HG02870 (cell line): ENCODE results near the gene SELENOI.
A peak's percentile ranks its signal among the peaks of the same experiment; 100 is the strongest.
"Not testable (repeated sequence)": the region's sequence is repeated elsewhere in the genome, so short reads cannot be mapped to it uniquely, and the experiment has no call there.

Experiments
- ATAC-seq: cut with Tn5 transposase; IDR thresholded peaks from one replicate; pipeline ENCODE4 v1.9.1; 2021; ENCODE audit warnings: mild to moderate bottlenecking, moderate library complexity; ENCODE audit not compliant: unreplicated experiment

SELENOI gene

DNA sequence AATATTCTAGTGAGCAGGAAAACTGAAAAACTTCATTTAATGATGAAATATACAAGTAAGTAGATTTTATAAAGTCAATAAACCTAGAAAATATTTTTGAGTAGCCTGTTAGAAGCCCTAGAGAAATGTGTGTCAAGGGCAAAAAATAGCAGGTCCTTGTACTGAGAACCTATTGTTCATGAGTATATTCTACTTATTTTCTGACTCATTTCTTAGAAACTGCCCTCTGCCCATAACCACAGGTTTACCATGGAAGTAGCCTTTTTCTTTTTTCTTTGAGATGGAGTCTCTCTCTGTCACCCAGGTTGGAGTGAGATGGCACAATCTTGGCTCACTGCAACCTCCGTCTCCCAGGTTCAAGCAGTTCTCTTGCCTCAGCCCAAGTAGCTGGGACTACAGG, 19.4 kb upstream of the SELENOI start:
- ATAC-seq = no peak

DNA sequence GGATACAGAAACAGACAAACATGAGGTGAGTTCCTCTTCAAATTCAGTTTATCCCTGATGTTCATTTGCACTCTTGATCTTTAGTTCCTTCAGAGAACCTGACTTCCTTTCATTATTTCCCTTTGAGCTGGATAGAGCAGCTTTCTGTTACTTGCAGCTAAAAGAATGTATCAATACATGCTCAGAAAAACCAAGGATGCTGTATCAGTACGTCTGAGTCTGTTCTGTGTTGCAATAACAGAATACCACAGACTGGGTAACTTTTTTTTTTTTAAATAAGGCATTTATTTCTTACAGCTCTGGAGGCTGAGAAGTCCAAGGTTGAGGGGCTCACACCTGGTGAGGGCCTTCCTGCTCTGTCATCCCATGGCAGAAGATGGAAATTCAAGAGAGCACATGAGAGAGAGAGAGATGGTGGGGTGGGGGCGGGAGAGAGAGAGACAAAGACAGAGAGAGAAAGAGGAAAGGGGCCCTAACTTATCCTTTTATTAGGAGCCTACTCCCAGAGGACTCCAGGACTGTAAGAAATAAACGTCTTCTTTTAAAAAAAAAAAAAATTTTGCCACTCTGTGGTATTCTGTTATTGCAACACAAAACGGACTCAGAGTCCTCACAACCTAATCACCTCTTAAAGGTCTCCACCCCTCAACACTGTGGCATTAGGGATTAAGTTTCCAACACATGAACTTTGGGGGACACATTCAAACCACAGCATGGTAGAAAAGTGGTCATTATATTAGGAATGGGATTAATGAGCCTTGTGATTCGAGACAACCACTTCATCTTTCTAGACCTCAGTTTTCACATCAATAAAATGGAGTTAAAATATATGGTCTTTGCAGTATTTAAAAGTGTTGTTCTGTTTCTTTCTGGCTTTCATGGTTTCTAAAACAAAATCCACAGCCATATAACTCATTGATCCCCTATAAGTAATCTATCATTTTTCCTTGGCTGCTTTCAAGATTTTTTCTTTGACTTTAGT, 18.4 kb upstream of the SELENOI start:
- no peak for ATAC-seq

DNA sequence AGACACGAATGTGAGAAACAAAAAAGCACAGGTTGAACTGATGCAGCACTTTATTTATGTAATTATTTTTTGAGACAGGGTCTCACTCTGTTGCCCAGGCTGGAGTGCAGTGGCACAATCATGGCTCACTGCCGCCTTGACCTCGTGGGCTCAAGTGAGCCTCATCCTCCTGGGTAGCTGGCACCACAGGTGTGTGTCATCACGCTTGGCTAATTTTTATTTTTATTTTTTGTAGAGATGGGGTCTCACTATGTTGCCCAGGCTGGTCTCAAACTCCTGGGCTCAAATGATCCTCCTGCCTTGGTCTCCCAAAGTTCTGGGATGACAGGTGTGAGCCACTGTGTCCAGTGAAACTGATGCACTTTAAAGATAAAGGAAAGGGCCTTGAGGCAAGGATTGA, 16.9 kb upstream of the SELENOI start:
- not testable (repeated sequence) for ATAC-seq

DNA sequence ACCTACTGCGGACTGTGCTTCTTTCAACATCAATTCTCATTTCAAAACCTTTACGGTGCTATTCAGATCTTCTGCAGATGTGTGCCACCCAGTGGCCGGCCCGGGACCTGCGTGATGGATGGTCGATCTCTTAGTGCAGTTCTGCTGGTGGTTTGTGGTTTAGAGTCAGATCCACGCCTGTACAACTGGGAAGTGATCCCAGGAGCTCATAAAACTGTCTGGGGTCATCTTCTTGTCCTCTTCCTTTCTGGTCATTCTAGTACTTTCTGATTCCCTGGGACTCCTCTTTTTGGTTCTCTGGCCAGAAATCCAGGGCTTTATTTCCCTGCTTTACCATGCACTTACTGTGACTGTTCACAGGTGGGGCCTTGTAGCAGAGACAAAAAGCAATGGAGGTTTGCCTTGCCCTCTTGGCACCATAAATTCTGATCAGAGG, 15.8 kb upstream of the SELENOI start:
- ATAC-seq = peak; percentile 63

DNA sequence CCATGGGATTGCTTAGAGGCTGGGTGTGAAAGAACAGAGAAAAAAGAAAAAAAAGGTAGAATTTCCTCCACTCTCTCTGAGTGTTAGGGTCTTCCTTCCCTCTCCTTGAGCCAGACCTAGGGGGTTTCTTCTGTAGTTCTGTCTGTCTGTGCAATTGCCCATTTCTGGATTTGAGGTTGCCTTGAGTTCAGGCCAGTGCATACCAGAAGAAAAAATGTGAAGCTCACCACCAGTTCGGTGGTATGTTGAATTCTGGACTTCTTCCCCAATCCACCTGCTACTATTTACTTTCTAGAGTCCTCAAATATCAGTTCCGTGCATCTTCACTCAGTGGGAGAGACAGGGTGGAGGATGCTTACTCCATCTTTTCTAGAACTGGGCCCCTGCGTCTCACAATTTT, 15.3 kb upstream of the SELENOI start:
- no peak for ATAC-seq

DNA sequence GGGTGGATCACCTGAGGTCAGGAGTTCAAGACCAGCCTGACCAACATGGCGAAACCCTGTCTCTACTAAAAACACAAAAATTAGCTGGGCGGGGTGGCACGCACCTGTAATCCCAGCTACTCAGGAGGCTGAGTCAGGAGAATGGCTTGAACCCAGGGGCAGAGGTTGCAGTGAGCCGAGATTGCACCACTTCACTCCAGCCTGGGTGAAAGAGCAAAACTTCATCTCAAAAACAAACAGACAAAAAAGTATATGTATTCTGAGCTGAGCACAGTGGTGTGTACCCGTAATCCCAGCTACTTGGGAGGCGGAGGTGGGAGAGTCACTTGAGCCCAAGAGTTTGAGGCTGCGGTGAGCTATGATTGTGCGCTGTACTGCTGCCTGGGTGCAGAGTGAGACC, 14.6 kb upstream of the SELENOI start:
- ATAC-seq = not testable (repeated sequence)

DNA sequence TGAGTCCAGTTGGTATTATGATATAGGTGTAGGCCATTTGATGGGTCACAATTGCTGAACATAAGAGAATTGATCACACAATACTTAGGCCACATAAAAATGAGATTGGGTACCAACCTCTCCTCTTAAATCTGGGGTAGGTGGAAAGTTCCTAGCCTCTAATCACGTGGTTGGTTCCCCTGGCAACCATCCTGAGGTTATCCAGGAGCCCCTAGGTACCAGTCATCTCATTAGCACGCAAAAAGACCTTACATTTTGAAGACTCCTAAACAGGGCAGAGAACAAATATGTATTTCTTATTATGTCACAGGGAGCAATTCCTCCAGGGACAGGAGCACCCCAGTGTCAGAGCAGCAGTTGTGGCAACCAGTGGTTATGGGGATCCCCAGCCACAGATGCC, 12.7 kb upstream of the SELENOI start:
- ATAC-seq = no peak

DNA sequence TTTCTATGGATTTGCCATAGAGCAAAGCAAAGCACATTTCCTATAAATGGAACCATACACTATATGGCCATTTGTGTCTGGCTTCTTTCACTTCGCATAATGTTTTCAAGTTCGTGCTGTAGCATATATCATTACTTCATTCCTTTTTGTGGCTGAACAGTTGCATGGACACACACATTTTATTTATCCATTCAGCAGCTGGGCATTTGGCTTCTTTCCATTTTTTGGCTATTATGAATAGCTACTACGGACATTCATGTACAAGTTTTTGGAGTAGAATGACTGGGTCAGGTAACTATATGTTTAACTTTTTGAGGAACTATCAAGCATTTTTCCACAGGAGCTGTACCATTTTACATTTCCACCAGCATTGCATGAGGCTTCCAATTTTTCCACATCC, 10.7 kb upstream of the SELENOI start:
- no peak for ATAC-seq

DNA sequence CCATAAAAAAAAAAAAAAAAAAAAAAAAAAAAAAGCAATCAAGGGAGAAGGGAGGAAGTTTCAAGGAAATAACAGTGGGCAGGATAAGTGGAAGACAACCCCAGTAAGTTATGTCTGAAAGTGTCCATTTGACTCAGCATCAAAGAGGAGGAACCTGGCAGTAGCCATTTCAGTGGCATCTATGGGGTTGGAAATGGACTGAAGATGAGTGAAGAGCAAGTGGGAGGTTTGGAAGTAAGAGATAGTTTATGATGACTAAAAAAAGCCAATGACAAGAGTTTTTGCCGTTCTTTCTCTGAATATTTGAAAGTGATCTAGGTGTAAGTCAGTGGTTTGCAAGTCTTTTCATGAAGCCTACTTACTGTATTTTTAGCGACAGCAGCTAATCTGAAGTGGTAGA, 9.2 kb upstream of the SELENOI start:
- ATAC-seq = no peak

DNA sequence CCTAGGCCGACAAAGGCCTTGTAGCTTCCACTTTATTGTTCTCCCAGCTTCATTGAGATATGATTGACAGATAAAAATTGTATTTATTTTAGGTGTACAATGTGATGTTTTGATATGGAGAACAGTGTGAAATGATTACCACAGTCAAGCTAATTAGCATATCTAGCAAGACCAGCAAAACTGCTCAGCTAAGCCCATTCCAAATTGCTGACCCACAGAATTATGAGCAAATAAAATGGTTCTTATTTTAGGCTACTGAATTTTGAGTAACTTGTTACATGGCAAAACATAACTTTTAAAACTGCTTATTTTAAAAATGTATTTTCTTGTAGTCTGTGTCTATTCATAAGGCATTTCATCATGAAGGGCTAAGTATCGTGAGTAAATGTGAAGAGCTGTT, 8.6 kb upstream of the SELENOI start:
- ATAC-seq = no peak

DNA sequence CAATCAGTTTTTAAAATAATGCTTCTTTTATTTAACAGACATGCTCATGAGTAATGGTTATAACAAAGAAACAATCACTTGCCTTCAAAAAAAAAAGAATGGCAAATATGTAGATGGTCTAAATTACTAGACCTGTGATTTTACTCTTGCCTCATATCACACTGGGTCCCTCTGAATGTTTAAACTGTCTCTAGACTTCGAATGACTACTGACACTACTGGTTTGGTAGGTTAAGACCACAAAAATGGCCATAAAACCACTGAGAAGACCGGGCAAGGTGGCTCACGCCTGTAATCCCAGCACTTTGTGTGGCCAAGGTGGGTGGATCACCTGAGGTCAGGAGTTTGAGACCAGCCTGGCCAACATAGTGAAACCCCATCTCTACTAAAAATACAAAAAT, 5.1 kb upstream of the SELENOI start:
- no peak for ATAC-seq

DNA sequence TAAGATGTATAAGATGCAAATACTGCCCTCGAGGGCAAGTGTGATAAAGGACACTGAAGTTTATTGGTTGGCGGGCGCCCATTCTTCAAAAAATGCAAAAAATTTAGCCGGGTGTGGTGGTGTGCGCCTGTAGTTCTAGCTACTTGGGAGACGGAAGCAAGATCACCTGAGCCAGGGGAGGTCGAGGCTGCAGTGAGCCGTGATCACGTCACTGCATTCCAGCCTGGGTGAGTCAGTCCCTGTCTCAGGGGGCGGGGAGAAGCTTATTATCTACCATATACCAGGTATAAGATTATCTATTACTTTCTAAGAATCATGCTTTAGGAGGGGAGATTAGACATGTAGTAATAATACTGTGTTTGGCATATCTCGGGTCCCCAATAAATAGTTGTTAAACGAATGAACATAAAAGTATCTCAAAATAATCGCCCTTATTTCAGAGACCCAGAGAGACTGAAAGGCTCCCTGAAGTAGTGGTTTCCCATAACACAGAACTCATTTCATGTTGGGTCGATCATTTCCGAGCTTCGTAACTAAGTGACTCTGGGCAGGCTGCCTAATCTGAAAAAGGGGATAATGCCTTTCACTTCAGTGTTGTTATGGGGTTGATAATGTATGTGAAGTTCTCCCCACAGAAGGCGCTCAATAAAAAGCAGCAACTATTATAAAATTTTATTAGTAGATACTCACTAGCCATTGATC, 1.2 kb upstream of the SELENOI start:
- no peak for ATAC-seq

DNA sequence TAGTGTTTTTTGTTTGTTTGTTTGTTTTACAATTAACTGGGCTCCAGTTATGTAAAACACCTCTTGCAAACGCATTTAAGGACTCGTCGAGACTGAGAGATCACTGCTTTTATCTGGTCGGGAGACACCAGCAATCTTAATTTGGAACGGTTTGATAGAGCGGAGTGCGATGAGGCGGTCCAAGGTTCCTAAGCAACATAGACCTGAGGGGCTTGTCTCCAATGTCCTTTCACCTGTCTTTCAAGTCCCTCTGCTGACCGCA, 729 bp upstream of the SELENOI start:
- ATAC-seq = no peak

DNA sequence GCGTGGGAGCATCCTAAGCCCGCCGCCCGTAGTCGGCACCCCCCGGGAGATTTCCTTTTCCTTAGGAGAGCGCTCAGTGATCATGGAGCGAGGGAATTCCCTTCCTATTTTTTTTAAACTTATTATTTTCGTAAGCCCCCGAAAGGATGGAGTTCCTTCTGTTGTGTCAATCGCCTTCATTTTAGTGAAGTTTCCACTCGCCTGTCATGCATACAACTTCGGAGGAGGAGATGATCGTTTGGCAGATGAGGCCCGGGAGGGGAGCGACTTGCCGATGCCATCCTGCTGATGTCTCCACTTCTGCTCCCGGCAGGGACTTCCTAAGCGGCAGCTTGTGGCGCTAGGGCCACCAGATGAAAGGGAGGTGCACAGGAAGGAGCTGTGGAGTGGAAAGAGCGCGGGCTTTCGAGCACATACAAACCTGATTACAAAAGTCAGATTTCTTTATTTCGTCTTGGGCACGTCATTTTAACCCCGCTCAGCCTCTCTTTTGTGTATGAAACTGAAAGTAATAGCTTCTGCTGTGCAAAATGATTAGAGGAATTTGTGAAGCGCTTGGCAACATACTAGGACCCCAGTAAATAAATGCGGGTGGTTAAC, 611 bp downstream of the SELENOI start, which contains the start of gene ADGRF3:
ADGRF3 (minus strand) TSS at position 336 of the 600 bp plus-strand sequence. CDS start 555 bp downstream, outside the sequence.
- no peak for ATAC-seq

DNA sequence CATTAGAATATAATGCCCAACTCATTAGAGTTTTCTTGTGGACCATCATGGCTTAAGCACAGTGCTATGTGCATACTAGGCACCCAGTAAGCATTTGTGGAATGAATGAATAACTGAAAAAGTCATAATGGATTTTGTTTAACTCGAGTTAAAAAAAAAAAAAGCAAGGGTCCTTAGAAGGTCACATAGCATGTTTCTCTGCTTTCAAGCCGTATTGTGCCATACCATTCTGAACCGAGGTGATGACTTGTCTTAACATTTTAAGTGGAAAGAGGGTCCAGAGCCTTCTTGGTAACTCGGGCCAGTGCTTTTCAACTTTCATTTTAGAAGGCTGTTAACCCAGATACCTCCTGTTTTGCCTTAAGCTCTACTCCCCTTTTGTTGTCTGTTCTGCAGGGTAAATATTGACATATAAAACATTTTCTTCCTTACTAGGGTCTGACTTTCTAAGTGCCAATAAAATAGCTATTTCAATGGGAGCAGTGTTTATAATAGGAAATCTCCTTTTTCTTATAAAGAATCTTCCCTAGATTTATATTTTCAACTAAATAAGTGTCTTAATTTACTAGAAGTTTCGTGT, 1.4 kb downstream of the SELENOI start:
- ATAC-seq = no peak

DNA sequence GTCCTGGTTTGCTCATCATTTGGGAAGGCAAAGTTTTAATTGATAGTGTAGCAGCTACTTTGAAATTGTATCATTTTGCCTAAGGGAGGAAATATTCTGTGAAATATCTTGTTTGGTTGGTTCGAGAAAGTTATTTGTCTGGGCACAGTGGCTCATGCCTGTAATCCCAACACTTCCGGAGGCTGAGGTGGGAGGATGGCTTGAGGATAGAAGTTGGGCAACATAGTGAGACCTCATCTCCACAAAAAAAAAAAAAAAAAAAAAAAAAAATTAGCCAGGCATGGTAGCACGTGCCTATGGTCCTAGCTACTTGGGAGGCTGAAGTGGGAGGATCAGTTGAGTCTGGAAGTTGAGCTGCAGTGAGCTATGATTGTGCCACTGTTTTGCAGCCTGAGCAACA, 3.7 kb downstream of the SELENOI start:
- ATAC-seq = no peak

DNA sequence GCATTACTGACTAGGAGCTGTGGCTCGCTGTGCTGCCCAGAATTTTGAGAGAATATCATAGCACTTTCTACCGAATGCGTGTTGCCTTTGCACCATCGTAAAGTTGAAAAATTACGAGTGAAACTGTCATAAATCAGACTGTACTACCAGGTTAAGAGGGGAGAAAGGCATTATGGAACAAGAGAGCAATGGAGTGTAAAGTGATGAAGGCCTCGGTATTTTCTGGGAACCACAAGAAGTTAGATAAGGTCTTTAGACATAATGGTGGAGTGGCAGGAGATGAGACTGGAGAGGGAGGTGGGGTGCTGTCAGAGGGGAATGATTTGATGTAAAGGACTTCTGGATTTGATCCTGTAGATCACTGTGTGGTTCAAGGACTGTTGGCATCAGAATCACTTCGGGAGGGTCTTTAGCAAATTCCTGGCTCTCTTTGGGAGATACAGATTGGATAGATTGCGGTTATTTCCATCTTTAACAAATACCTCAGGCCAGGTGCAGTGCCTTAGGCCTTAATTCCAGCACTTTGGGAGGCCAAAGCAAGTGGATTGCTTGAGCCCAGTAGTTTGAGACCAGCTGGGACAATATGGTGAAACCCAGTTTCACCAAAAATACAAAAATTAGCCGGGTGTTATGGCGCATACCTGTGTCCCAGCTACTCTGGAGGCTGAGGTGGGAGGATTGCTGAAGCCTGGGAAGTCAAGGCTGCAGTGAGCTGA, 5.6 kb downstream of the SELENOI start:
- no peak for ATAC-seq

DNA sequence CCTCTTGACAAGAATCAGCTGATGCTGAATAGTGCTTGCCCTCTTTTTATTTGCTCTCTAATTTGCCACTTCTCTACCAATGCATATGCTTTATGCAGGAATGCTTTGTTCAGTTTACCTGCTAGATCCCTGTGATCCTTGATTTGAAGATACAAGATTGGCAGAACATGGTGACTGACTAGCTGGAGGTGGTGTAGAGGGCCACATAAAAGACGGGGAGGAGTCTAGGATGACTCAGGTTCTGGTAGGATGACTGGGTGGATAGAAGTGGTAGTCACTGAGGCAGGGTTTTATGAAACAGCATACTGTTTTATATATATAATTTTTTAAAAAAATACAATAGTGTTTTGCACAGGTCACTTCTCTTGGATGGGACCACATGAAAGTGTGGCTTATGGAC, 6.9 kb downstream of the SELENOI start:
- ATAC-seq = no peak

DNA sequence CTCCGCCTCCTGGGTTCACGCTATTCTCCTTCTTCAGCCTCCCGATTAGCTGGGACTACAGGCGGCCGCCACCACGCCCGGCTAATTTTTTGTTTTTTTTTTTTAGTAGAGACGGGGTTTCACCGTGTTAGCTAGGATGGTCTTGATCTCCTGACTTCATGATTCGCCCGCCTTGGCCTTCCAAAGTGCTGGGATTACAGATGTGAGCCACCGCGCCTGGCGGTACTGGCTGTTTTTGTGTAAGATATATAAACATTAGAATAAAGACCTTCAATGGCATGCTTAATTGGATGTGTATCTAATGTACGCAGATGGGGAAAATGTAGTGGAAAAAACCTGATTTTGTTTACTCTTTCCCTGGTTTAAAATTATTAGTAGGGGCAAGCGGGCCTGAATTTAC, 8.5 kb downstream of the SELENOI start:
- ATAC-seq = not testable (repeated sequence)

DNA sequence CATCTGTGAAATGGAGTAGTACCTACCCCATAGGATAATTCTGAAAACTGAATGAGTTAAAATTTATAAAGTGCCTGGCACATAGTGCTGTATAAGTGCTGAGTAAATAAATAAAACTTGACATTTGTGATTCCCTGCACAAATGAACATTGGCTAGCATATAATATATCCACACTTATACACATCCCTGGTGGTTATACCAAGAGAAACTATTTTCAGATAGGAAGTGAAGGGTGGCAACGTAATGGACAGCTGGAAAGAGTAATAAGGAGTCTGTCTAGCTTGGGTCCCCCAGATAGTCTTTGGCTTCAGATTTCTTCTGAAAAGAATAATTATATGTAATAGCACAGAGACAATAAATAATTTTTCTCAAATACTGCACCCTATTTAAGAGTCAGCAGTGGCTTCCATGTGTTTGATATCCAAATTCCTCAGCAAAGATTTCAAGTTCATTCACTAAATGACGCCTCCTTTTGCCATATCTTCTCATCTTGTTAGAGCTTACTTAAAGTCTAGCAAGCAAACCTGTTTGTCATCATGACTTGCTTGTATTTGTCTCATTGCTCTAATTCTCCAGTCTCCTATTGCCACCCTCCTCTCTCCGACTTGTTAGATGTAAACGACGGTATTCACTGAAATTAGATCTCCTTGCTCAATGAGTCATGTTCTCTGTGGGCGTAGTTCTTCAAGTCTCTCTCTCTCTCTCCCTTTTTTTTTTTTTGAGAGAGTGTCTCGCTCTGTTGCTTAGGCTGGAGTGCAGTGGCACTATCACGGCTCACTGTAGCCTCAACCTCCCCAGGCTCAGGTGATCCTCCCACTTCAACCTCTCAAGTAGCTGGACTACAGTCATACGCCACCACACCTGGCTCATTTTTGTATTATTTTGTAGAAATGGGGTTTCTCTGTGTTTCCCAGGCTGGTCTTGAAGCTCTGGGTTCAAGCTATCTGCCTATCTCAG, 9.4 kb downstream of the SELENOI start:
- ATAC-seq = no peak
